Transverse colon (tissue), 4 donors: ENCODE measurements around the gene LRRC38.

Source experiments
- CTCF ChIP-seq, 5 experiments: fragments of 200-600 bp in 3 of 5; fragments of 450-650 bp in 2 of 5; sonication (generic) in 3 of 5; IDR thresholded peaks; 1 replicate in 2 of 5; 2 replicates in 3 of 5; pipeline ENCODE4 v1.5.1; 2016 to 2017; ENCODE audit warnings: antibody characterized with exemption in 5 of 5, inconsistent platforms in 3 of 5, mild to moderate bottlenecking in 2 of 5, moderate library complexity in 1 of 5
- POLR2AphosphoS5 ChIP-seq, 3 donors: sonication (generic); formaldehyde crosslinking; IDR thresholded peaks; one replicate each; pipeline ENCODE4 v1.6.1; 2016; ENCODE audit warnings: antibody characterized with exemption in 3 of 3

DNA sequence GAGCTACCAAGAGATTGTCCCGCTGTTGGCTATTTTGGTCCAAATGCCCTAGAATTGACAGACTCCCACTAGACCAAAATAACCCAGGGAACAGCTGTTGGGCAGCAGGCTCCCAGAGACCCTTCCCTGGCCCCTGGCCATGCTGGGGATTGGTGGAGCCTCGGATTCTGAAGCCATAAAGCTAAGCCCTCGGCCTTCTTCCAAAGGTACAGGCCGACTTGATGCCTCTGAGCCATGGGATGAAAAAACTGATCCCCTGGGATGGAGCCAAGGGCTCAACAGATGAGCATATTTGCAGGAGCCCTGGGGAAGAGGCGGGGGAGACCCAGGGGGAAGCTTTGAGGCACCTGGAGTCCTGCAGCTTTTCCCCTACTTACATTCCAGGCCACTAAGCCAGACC, 1.0 kb upstream of the LRRC38 start:
- TF ChIP-seq CTCF (IDR thresholded peaks at IDR 0.05) (no peak), POLR2AphosphoS5 (IDR thresholded peaks at IDR 0.05) (no peak)
